Gastrocnemius medialis (tissue), 4 donors: ENCODE data around the gene ASTN2.

Source experiments
- POLR2A ChIP-seq, 2 donors: fragments of 450-650 bp; IDR thresholded peaks; one replicate each; pipeline ENCODE4 v1.6.1; 2017; ENCODE audit warnings: antibody characterized with exemption in 2 of 2, mild to moderate bottlenecking in 2 of 2, moderate library complexity in 2 of 2
- TF ChIP-seq, protein P1 (sequence below), 5 experiments: fragments of 450-650 bp in 3 of 5; fragments of 200-600 bp in 2 of 5; sonication (generic) in 2 of 5; IDR thresholded peaks in 4 of 5; conservative IDR thresholded peaks in 1 of 5; 1 replicate in 4 of 5; 2 replicates in 1 of 5; pipeline ENCODE4 v1.5.1; 2016 to 2019; ENCODE audit warnings: antibody characterized with exemption in 5 of 5, mild to moderate bottlenecking in 3 of 5, moderate library complexity in 3 of 5

DNA sequence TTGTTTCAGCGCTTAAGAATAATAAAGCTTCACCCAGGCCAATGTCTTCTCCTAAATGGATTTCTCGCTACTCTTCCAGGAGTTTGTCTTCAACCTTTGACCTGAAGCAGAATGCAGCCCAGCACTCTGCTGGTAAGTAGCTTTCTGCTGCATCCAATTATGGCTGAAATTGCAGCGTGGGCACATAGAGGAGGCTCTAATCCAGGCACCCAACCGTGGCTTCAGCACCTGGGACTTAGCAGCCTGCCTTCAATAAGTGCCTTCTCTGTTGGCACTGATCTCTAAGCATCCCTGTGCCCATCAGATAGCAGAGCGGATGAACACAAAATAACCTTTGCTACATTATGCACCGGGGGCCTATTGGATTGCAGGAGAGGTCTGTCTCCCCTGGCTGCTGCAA is 622.6 kb downstream of the ASTN2 start:
- TF ChIP-seq, protein P1, sequence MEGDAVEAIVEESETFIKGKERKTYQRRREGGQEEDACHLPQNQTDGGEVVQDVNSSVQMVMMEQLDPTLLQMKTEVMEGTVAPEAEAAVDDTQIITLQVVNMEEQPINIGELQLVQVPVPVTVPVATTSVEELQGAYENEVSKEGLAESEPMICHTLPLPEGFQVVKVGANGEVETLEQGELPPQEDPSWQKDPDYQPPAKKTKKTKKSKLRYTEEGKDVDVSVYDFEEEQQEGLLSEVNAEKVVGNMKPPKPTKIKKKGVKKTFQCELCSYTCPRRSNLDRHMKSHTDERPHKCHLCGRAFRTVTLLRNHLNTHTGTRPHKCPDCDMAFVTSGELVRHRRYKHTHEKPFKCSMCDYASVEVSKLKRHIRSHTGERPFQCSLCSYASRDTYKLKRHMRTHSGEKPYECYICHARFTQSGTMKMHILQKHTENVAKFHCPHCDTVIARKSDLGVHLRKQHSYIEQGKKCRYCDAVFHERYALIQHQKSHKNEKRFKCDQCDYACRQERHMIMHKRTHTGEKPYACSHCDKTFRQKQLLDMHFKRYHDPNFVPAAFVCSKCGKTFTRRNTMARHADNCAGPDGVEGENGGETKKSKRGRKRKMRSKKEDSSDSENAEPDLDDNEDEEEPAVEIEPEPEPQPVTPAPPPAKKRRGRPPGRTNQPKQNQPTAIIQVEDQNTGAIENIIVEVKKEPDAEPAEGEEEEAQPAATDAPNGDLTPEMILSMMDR (IDR thresholded peaks at IDR 0.05 in 4 of 5, conservative IDR thresholded peaks at IDR 0.05 in 1 of 5) = no peak
- no peak for TF ChIP-seq POLR2A (IDR thresholded peaks at IDR 0.05)
